ENCODE data around the gene UPF3B. TPM values are rescaled to one million over a fixed set of nuclear protein-coding genes. Genes with fewer than 3 reads are reported as not detected.
"Not testable (repeated sequence)": the region's sequence is repeated elsewhere in the genome, so short reads cannot be mapped to it uniquely, and the experiment has no call there.

Gene UPF3B
- polyA plus RNA-seq (ENCODE audit: insufficient read length in 10 of 10), result 10 to 100 TPM in 9 of 10 donors, 1 to 10 TPM in 1; 9.2 to 14.7 (median 12.4) TPM
- long read RNA-seq, donor 1, result 0 reads
- long read RNA-seq, donor 2, partial matches to known transcripts, result 0 of 2 reads
- long read RNA-seq, donor 2, other reads (novel, unspliced or antisense), result 0 of 2 reads
- long read RNA-seq, donor 3, result 0 reads
- long read RNA-seq, donor 4, partial matches to known transcripts, result 457 of 476 reads
- long read RNA-seq, donor 4, other reads (novel, unspliced or antisense), result 19 of 476 reads
- long read RNA-seq, donor 5, result 0 reads
- long read RNA-seq, donor 6, result 0 reads
- long read RNA-seq, donor 7, partial matches to known transcripts, result 13 of 14 reads
- long read RNA-seq, donor 7, other reads (novel, unspliced or antisense), result 0 of 14 reads
- long read RNA-seq, donor 8, partial matches to known transcripts, result 0 of 1 reads
- long read RNA-seq, donor 8, other reads (novel, unspliced or antisense), result 0 of 1 reads
- long read RNA-seq, donor 9, result 0 reads

- DNase-seq, result peak; percentile 89 to 96 (median 94)
Measured at GRCh38 chrX:119852382-119853353, at the start of gene UPF3B. Gene UPF3B (minus strand): TSS chrX:119852963. CDS start chrX:119852928, 35 bp downstream.

GRCh38 chrX:119900976-119901375 lies 48.2 kb upstream of the UPF3B start:
- no peak for DNase-seq

- DNase-seq, result no peak
Measured at GRCh38 chrX:119899125-119899524, 46.4 kb upstream of the UPF3B start.

- DNase-seq, result no peak
Measured at GRCh38 chrX:119895843-119896326, 43.1 kb upstream of the UPF3B start, which contains the start of gene AKAP14. Gene AKAP14 (plus strand): TSS chrX:119895893. CDS start chrX:119903224, 7,331 bp downstream.

GRCh38 chrX:119891961-119892692 lies 39.4 kb upstream of the UPF3B start:
- not testable (repeated sequence) for DNase-seq

GRCh38 chrX:119890626-119891025 lies 37.9 kb upstream of the UPF3B start:
- not testable (repeated sequence) for DNase-seq

GRCh38 chrX:119887721-119888425 lies 35.1 kb upstream of the UPF3B start:
- peak; percentile 10 to 49 (median 28) for DNase-seq

GRCh38 chrX:119885554-119886428 lies 33.0 kb upstream of the UPF3B start:
- no peak for DNase-seq

- DNase-seq, result peak; percentile 22 to 54 (median 33)
Measured at GRCh38 chrX:119880552-119881437, 28.0 kb upstream of the UPF3B start.

GRCh38 chrX:119880076-119880475 lies 27.3 kb upstream of the UPF3B start:
- DNase-seq, result no peak

GRCh38 chrX:119878740-119879139 lies 26.0 kb upstream of the UPF3B start:
- no peak for DNase-seq

- DNase-seq, result peak; percentile 77 to 92 (median 87)
Measured at GRCh38 chrX:119871599-119872395, 19.0 kb upstream of the UPF3B start, which contains the start of the genes NDUFA1 and RNF113A. Gene NDUFA1 (plus strand): TSS chrX:119871832. CDS start chrX:119871912, 80 bp downstream. Gene RNF113A (minus strand): TSS chrX:119871733. CDS start chrX:119871613, 120 bp downstream.

GRCh38 chrX:119871245-119871598 lies 18.5 kb upstream of the UPF3B start:
- DNase-seq, result no peak

- peak in 1 of 3 donors; percentile 27 for DNase-seq
Measured at GRCh38 chrX:119870626-119871131, 17.9 kb upstream of the UPF3B start.

GRCh38 chrX:119853444-119853843 lies 681 bp upstream of the UPF3B start:
- DNase-seq, result peak in 1 of 3 donors; percentile 17

GRCh38 chrX:119833905-119834304 lies 18.9 kb downstream of the UPF3B start:
- no peak for DNase-seq

GRCh38 chrX:119828446-119828845 lies 24.3 kb downstream of the UPF3B start:
- DNase-seq, result no peak

Measured in muscle of back (tissue), 13 donors.